GM23248 (cell line): ENCODE data around the gene YPEL2.

Experiments
- EZH2 ChIP-seq: fragments of 200-600 bp; sonication (generic); IDR thresholded peaks from 2 replicates; pipeline ENCODE4 v1.6.1; 2018; ENCODE audit warnings: antibody characterized with exemption, mild to moderate bottlenecking; ENCODE audit not compliant: insufficient read depth, poor library complexity, severe bottlenecking
- EZH2phosphoT487 ChIP-seq: fragments of 200-600 bp; sonication (generic); IDR thresholded peaks from 2 replicates; pipeline ENCODE4 v1.6.1; 2018; ENCODE audit warnings: antibody characterized with exemption, moderate library complexity, mild to moderate bottlenecking, low read depth; ENCODE audit not compliant: insufficient read depth

- TF ChIP-seq EZH2 (no peak), EZH2phosphoT487 (no peak)
Observed at GRCh38 chr17:59431601-59432000, 100.1 kb downstream of the YPEL2 start.
